Left lung (tissue), 10 donors: ENCODE results near the gene PRODH2. TPM values are rescaled to one million over a fixed set of nuclear protein-coding genes. Genes with fewer than 3 reads are reported as not detected.

ENCODE experiments used
- ATAC-seq: fragments of 200-7000 bp; cut with Tn5 transposase; one replicate; pipeline ENCODE4 v1.9.1; 2020; ENCODE audit warnings: moderate library complexity
- DNase-seq, 4 donors: peaks; one replicate each; pipeline ENCODE4 v3.0.0-alpha.2; 2013 to 2020
- H3K27ac ChIP-seq, 2 donors: fragments of 200-600 bp; sonication (generic) in 1 of 2; one replicate each; pipeline versions ENCODE4 v1.5.0 to v1.8.0; 2020 to 2021
- H3K27me3 ChIP-seq, 2 donors: fragments of 200-600 bp; sonication (generic) in 1 of 2; one replicate each; pipeline versions ENCODE4 v1.5.0 to v1.8.0; 2020 to 2021
- H3K36me3 ChIP-seq, 2 donors: fragments of 200-600 bp; sonication (generic) in 1 of 2; one replicate each; pipeline versions ENCODE4 v1.5.0 to v1.8.0; 2020 to 2021
- H3K4me1 ChIP-seq, 2 donors: fragments of 200-600 bp; one replicate each; pipeline ENCODE4 v1.8.0; 2021
- H3K4me3 ChIP-seq, 2 donors: fragments of 200-600 bp; sonication (generic) in 1 of 2; one replicate each; pipeline versions ENCODE4 v1.5.0 to v1.8.0; 2020 to 2021; ENCODE audit warnings: mild to moderate bottlenecking in 1 of 2
- H3K9me3 ChIP-seq, 2 donors: fragments of 200-600 bp; sonication (generic) in 1 of 2; one replicate each; pipeline versions ENCODE4 v1.5.0 to v1.8.0; 2020 to 2021
- CTCF ChIP-seq, 2 donors: fragments of 200-600 bp; sonication (generic) in 1 of 2; IDR thresholded peaks; one replicate each; pipeline versions ENCODE4 v1.5.0 to v1.8.0; 2021; ENCODE audit warnings: antibody characterized with exemption in 2 of 2
- intact Hi-C, 2 donors: fragments of 100-400 bp; cut with DNase I; formaldehyde crosslinking; loops; one replicate each; pipeline versions ENCODE4 v1.11.2 to v1.14.2; 2022
- polyA plus RNA-seq, 6 donors: library from polyadenylated mRNA; unstranded; fragments of 120-200 nt; gene quantifications; one replicate each; pipeline ENCODE4 v1.2.1, GENCODE V29; 2013; ENCODE audit not compliant: insufficient read length in 6 of 6
- total RNA-seq, 2 donors: library from RNA; stranded (reverse); fragmentation: NEBNext Ultra II Directional; extraction: Animal tissue kit (Norgen Biotek cat#: 25700); gene quantifications; one replicate each; pipeline ENCODE4 v1.2.1, GENCODE V29; 2021
- donor health status: DM: no; HTN: yes; CAD: no.
- donor health status: DM: no; HTN: no; CAD: no.

Gene PRODH2
- total and polyA plus RNA-seq, 8 donors = 0.15 to 0.31 (median 0.16) TPM; not detected in 5

GRCh38 chr19:35789195-35789977 lies 23.3 kb downstream of the PRODH2 start:
- Histone ChIP-seq H3K36me3 (peaks cover 0 to 30% of the 10 kb centered on the region in 2 donors), H3K4me3 (no peak overlapping the region), H3K9me3 (no peaks in the 10 kb centered on the region), H3K27me3 (no peaks in the 10 kb centered on the region), H3K27ac (no peak overlapping the region), H3K4me1 (no peaks in the 10 kb centered on the region)
- intact Hi-C loops = no loop called here
- no peak for ATAC-seq
- TF ChIP-seq CTCF (IDR thresholded peaks at IDR 0.05) = no peak
- DNase-seq = no peak

- H3K27ac ChIP-seq = no peak overlapping the region
- H3K36me3 ChIP-seq = peaks cover 0 to 34% of the 10 kb centered on the region in 2 donors
- no peaks in the 10 kb centered on the region for H3K9me3 ChIP-seq
- no peaks in the 10 kb centered on the region for H3K4me1 ChIP-seq
- DNase-seq (no peak), ATAC-seq (no peak)
- no peak overlapping the region for H3K4me3 ChIP-seq
- intact Hi-C loops = no loop called here
- no peak for TF ChIP-seq CTCF (IDR thresholded peaks at IDR 0.05)
- H3K27me3 ChIP-seq = no peaks in the 10 kb centered on the region
Observed at GRCh38 chr19:35788205-35788960, 24.3 kb downstream of the PRODH2 start.

- H3K27ac ChIP-seq = no peak overlapping the region
- no peaks in the 10 kb centered on the region for H3K4me1 ChIP-seq
- no peaks in the 10 kb centered on the region for H3K27me3 ChIP-seq
- intact Hi-C loops = no loop called here
- DNase-seq (no peak), ATAC-seq (no peak)
- H3K4me3 ChIP-seq = no peak overlapping the region
- no peak for TF ChIP-seq CTCF (IDR thresholded peaks at IDR 0.05)
- no peaks in the 10 kb centered on the region for H3K9me3 ChIP-seq
- H3K36me3 ChIP-seq = peaks cover 0 to 41% of the 10 kb centered on the region in 2 donors
Observed at GRCh38 chr19:35787227-35787799, 25.3 kb downstream of the PRODH2 start.

- no peak for TF ChIP-seq CTCF (IDR thresholded peaks at IDR 0.05)
- no peak for ATAC-seq
- H3K9me3 ChIP-seq = no peaks in the 10 kb centered on the region
- H3K27ac ChIP-seq = no peak overlapping the region
- no peaks in the 10 kb centered on the region for H3K27me3 ChIP-seq
- intact Hi-C loops = no loop called here
- peaks cover 0 to 49% of the 10 kb centered on the region in 2 donors for H3K36me3 ChIP-seq
- no peak for DNase-seq
- H3K4me3 ChIP-seq = no peak overlapping the region
- H3K4me1 ChIP-seq = no peaks in the 10 kb centered on the region
Observed at GRCh38 chr19:35786299-35787160, 26.1 kb downstream of the PRODH2 start.
